Measurements from ENCODE around the gene KRT6C. TPM values are rescaled to one million over a fixed set of nuclear protein-coding genes. Genes with fewer than 3 reads are reported as not detected.

Gene KRT6C
- total and polyA plus RNA-seq, 2 experiments from 2014 or later, result not detected

DNA sequence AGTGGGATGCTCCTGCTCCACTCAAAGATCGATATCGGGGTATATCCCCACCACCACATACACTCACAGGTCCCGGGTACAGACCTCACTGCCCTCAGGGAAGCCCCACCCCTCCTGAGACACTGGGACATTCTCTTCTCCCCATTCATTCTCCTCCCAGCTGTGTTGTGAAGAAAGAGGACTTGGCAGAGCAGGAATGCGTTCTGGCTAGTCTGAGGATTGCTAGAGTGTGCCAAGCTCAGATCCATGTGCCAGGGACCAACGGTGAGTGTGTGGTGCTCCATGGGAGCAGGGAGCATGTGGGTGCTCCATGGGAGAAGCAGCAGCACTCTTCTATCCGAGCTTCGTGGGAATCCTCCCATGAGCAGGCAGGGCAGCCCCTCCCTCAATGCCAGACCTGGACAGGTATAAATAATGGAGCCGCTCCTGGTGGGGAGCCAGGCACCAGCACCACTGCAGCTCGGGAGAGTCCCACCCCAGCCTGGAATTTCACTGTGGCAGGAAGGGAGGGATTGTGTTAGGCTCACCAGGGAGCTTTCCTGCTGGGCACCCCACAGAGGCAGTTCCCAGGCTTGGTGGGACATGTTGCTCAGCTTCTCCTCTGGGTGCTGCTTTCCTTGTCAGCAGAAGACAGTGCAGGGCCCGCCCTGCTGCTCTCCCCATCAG lies 48.9 kb upstream of the KRT6C start:
- H3K27ac Mint-ChIP-seq, result no peak overlapping the region
- no peak for DNase-seq (ENCODE audit: low spot score)

More for the DNA sequence above, 48.9 kb upstream of the KRT6C start:
- Histone ChIP-seq H4K20me1 (replicated peaks; ENCODE audit: insufficient read depth) (no peaks in the 10 kb centered on the region), H3K36me3 (ENCODE audit: insufficient read depth) (no peaks in the 10 kb centered on the region), H3K79me2 (replicated peaks; ENCODE audit: insufficient read depth) (no peaks in the 10 kb centered on the region), H3K27me3 (ENCODE audit: insufficient read depth) (no peaks in the 10 kb centered on the region), H3K4me3 (no peak overlapping the region), H2AFZ (no peak overlapping the region), H3K4me2 (no peak overlapping the region), H3K27ac (ENCODE audit: low read depth) (no peak overlapping the region), H3K4me1 (ENCODE audit: insufficient read depth) (no peaks in the 10 kb centered on the region), H3K9me2 (ENCODE audit: insufficient read depth) (0 out of 2 replicates have a peak, but pooled peaks cover under 1% of the 10 kb centered on the region), H3F3A (replicated peaks; ENCODE audit: low read depth) (no peaks in the 10 kb centered on the region)
- ATAC-seq, result no peak
- Mint-ChIP-seq H3K4me1 (peaks cover 15% of the 10 kb centered on the region; the same call in 1 of the 3 replicates), H3K9me3 (no peaks in the 10 kb centered on the region), H3K36me3 (ENCODE audit: low read depth) (no peaks in the 10 kb centered on the region), H3K27me3 (ENCODE audit: insufficient read depth, low read depth, poor library complexity) (peaks cover 12% of the 10 kb centered on the region), H3K4me3 (no peak overlapping the region)
- no peak for TF ChIP-seq POLR2AphosphoS5 (IDR thresholded peaks at IDR 0.05; ENCODE audit: low read depth)
- no peak for TF ChIP-seq ZNF114 (CRISPR knock-in tag; IDR thresholded peaks at IDR 0.05)
- no peak for TF ChIP-seq CREB1 (CRISPR knock-in tag; IDR thresholded peaks at IDR 0.05; ENCODE audit: low read depth)
- TF ChIP-seq, protein P1, sequence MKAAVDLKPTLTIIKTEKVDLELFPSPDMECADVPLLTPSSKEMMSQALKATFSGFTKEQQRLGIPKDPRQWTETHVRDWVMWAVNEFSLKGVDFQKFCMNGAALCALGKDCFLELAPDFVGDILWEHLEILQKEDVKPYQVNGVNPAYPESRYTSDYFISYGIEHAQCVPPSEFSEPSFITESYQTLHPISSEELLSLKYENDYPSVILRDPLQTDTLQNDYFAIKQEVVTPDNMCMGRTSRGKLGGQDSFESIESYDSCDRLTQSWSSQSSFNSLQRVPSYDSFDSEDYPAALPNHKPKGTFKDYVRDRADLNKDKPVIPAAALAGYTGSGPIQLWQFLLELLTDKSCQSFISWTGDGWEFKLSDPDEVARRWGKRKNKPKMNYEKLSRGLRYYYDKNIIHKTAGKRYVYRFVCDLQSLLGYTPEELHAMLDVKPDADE (IDR thresholded peaks at IDR 0.05), result no peak
- TF ChIP-seq ZNF331 (CRISPR knock-in tag; IDR thresholded peaks at IDR 0.05; ENCODE audit: low read depth), result no peak
- no peak for TF ChIP-seq EZH2 (IDR thresholded peaks at IDR 0.05; ENCODE audit: low read depth, unreplicated experiment)
- no peak for TF ChIP-seq JUNB (IDR thresholded peaks at IDR 0.05; ENCODE audit: unreplicated experiment)
- TF ChIP-seq, protein P2, sequence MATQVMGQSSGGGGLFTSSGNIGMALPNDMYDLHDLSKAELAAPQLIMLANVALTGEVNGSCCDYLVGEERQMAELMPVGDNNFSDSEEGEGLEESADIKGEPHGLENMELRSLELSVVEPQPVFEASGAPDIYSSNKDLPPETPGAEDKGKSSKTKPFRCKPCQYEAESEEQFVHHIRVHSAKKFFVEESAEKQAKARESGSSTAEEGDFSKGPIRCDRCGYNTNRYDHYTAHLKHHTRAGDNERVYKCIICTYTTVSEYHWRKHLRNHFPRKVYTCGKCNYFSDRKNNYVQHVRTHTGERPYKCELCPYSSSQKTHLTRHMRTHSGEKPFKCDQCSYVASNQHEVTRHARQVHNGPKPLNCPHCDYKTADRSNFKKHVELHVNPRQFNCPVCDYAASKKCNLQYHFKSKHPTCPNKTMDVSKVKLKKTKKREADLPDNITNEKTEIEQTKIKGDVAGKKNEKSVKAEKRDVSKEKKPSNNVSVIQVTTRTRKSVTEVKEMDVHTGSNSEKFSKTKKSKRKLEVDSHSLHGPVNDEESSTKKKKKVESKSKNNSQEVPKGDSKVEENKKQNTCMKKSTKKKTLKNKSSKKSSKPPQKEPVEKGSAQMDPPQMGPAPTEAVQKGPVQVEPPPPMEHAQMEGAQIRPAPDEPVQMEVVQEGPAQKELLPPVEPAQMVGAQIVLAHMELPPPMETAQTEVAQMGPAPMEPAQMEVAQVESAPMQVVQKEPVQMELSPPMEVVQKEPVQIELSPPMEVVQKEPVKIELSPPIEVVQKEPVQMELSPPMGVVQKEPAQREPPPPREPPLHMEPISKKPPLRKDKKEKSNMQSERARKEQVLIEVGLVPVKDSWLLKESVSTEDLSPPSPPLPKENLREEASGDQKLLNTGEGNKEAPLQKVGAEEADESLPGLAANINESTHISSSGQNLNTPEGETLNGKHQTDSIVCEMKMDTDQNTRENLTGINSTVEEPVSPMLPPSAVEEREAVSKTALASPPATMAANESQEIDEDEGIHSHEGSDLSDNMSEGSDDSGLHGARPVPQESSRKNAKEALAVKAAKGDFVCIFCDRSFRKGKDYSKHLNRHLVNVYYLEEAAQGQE (IDR thresholded peaks at IDR 0.05; ENCODE audit: unreplicated experiment), result no peak
- TF ChIP-seq STAT1 (IDR thresholded peaks at IDR 0.05; ENCODE audit: unreplicated experiment), result no peak
- TF ChIP-seq EZH2phosphoT487 (IDR thresholded peaks at IDR 0.05; ENCODE audit: unreplicated experiment), result no peak
- TF ChIP-seq, protein P3, sequence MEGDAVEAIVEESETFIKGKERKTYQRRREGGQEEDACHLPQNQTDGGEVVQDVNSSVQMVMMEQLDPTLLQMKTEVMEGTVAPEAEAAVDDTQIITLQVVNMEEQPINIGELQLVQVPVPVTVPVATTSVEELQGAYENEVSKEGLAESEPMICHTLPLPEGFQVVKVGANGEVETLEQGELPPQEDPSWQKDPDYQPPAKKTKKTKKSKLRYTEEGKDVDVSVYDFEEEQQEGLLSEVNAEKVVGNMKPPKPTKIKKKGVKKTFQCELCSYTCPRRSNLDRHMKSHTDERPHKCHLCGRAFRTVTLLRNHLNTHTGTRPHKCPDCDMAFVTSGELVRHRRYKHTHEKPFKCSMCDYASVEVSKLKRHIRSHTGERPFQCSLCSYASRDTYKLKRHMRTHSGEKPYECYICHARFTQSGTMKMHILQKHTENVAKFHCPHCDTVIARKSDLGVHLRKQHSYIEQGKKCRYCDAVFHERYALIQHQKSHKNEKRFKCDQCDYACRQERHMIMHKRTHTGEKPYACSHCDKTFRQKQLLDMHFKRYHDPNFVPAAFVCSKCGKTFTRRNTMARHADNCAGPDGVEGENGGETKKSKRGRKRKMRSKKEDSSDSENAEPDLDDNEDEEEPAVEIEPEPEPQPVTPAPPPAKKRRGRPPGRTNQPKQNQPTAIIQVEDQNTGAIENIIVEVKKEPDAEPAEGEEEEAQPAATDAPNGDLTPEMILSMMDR (conservative IDR thresholded peaks at IDR 0.05; ENCODE audit: low read depth in 2 of 2), result no peak
- TF ChIP-seq, protein P4, sequence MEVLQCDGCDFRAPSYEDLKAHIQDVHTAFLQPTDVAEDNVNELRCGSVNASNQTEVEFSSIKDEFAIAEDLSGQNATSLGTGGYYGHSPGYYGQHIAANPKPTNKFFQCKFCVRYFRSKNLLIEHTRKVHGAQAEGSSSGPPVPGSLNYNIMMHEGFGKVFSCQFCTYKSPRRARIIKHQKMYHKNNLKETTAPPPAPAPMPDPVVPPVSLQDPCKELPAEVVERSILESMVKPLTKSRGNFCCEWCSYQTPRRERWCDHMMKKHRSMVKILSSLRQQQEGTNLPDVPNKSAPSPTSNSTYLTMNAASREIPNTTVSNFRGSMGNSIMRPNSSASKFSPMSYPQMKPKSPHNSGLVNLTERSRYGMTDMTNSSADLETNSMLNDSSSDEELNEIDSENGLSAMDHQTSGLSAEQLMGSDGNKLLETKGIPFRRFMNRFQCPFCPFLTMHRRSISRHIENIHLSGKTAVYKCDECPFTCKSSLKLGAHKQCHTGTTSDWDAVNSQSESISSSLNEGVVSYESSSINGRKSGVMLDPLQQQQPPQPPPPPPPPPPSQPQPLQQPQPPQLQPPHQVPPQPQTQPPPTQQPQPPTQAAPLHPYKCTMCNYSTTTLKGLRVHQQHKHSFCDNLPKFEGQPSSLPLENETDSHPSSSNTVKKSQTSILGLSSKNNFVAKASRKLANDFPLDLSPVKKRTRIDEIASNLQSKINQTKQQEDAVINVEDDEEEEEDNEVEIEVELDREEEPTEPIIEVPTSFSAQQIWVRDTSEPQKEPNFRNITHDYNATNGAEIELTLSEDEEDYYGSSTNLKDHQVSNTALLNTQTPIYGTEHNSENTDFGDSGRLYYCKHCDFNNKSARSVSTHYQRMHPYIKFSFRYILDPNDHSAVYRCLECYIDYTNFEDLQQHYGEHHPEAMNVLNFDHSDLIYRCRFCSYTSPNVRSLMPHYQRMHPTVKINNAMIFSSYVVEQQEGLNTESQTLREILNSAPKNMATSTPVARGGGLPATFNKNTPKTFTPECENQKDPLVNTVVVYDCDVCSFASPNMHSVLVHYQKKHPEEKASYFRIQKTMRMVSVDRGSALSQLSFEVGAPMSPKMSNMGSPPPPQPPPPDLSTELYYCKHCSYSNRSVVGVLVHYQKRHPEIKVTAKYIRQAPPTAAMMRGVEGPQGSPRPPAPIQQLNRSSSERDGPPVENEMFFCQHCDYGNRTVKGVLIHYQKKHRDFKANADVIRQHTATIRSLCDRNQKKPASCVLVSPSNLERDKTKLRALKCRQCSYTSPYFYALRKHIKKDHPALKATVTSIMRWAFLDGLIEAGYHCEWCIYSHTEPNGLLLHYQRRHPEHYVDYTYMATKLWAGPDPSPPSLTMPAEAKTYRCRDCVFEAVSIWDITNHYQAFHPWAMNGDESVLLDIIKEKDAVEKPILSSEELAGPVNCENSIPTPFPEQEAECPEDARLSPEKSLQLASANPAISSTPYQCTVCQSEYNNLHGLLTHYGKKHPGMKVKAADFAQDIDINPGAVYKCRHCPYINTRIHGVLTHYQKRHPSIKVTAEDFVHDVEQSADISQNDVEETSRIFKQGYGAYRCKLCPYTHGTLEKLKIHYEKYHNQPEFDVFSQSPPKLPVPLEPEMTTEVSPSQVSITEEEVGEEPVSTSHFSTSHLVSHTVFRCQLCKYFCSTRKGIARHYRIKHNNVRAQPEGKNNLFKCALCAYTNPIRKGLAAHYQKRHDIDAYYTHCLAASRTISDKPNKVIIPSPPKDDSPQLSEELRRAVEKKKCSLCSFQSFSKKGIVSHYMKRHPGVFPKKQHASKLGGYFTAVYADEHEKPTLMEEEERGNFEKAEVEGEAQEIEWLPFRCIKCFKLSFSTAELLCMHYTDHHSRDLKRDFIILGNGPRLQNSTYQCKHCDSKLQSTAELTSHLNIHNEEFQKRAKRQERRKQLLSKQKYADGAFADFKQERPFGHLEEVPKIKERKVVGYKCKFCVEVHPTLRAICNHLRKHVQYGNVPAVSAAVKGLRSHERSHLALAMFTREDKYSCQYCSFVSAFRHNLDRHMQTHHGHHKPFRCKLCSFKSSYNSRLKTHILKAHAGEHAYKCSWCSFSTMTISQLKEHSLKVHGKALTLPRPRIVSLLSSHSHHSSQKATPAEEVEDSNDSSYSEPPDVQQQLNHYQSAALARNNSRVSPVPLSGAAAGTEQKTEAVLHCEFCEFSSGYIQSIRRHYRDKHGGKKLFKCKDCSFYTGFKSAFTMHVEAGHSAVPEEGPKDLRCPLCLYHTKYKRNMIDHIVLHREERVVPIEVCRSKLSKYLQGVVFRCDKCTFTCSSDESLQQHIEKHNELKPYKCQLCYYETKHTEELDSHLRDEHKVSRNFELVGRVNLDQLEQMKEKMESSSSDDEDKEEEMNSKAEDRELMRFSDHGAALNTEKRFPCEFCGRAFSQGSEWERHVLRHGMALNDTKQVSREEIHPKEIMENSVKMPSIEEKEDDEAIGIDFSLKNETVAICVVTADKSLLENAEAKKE (CRISPR knock-in tag; IDR thresholded peaks at IDR 0.05), result no peak
- no peak for TF ChIP-seq NANOG (IDR thresholded peaks at IDR 0.05; ENCODE audit: borderline replicate concordance)

Data from GM23338 (cell line).